Naive thymus-derived CD4-positive, alpha-beta T cell (primary cell): ENCODE results near the gene HLA-DQA2. TPM values are rescaled to one million over a fixed set of nuclear protein-coding genes. Genes with fewer than 3 reads are reported as not detected.
A peak's percentile ranks its signal among the peaks of the same experiment; 100 is the strongest.

Experiments
- ATAC-seq: fragments of 150-1000 bp; cut with Tn5 transposase; 2 replicates; pipeline ENCODE4 v1.10.0; 2021; ENCODE audit warnings: mild to moderate bottlenecking, moderate library complexity
- CTCF ChIA-PET: fragments of 350-600 bp; sonication (Branson Sonifier 250); formaldehyde crosslinking; loops from one replicate; lab custom pipeline; 2021; ENCODE audit warnings: antibody characterized with exemption; lab: Charles Lee
- POLR2A ChIA-PET: fragments of 350-600 bp; sonication (Branson Sonifier 250); formaldehyde crosslinking; loops from one replicate; lab custom pipeline; 2021; ENCODE audit warnings: antibody characterized with exemption, inconsistent platforms; lab: Charles Lee
- DNase-seq, 9 donors: peaks; one replicate each; pipeline versions ENCODE4 v3.0.0 to v3.0.0-alpha.2; 2020 to 2022; ENCODE audit warnings: mixed read lengths in 1 of 9
- H3K27ac ChIP-seq: one replicate; pipeline ENCODE4 v1.7.0; 2013; ENCODE audit warnings: mild to moderate bottlenecking, low read depth, low read length, moderate library complexity
- H3K27me3 ChIP-seq, 2 donors: one replicate each; pipeline ENCODE4 v1.7.0; 2013; ENCODE audit warnings: low read length in 2 of 2, mild to moderate bottlenecking in 2 of 2, moderate library complexity in 2 of 2; ENCODE audit not compliant: control insufficient read depth in 2 of 2, insufficient read depth in 2 of 2
- H3K36me3 ChIP-seq, 3 experiments: 1 replicate in 2 of 3; 2 replicates in 1 of 3; pipeline ENCODE4 v1.7.0; 2013; ENCODE audit warnings: low read length in 3 of 3, mild to moderate bottlenecking in 3 of 3, moderate library complexity in 1 of 3; ENCODE audit not compliant: insufficient read depth in 3 of 3, control insufficient read depth in 2 of 3
- H3K4me1 ChIP-seq, 2 donors: one replicate each; pipeline ENCODE4 v1.7.0; 2013; ENCODE audit warnings: low read length in 2 of 2, mild to moderate bottlenecking in 2 of 2, moderate library complexity in 1 of 2; ENCODE audit not compliant: control insufficient read depth in 2 of 2, insufficient read depth in 2 of 2
- H3K4me3 ChIP-seq: 2 replicates; pipeline ENCODE4 v1.7.0; 2013; ENCODE audit warnings: mild to moderate bottlenecking, low read length
- H3K9me3 ChIP-seq, 3 experiments: 1 replicate in 2 of 3; 2 replicates in 1 of 3; pipeline ENCODE4 v1.7.0; 2013; ENCODE audit warnings: low read length in 3 of 3; ENCODE audit not compliant: control insufficient read depth in 2 of 3
- H3K27ac Mint-ChIP-seq, 9 donors: one replicate each; pipeline ENCODE4 v1.8.0; 2020 to 2022; ENCODE audit warnings: mixed read lengths in 9 of 9, mild to moderate bottlenecking in 8 of 9, moderate library complexity in 5 of 9, inconsistent platforms in 2 of 9
- H3K27me3 Mint-ChIP-seq, 5 donors: one replicate each; pipeline ENCODE4 v1.8.0; 2021 to 2022; ENCODE audit warnings: mixed read lengths in 5 of 5, mild to moderate bottlenecking in 1 of 5
- H3K36me3 Mint-ChIP-seq, 5 donors: one replicate each; pipeline ENCODE4 v1.8.0; 2020 to 2022; ENCODE audit warnings: mixed read lengths in 5 of 5, mild to moderate bottlenecking in 3 of 5, inconsistent platforms in 1 of 5
- H3K4me1 Mint-ChIP-seq, 7 donors: one replicate each; pipeline ENCODE4 v1.8.0; 2020 to 2022; ENCODE audit warnings: mixed read lengths in 7 of 7, mild to moderate bottlenecking in 3 of 7, inconsistent platforms in 1 of 7
- H3K4me3 Mint-ChIP-seq, 10 donors: one replicate each; pipeline ENCODE4 v1.8.0; 2020 to 2022; ENCODE audit warnings: mild to moderate bottlenecking in 10 of 10, mixed read lengths in 10 of 10, moderate library complexity in 6 of 10, inconsistent platforms in 2 of 10
- H3K9me3 Mint-ChIP-seq, 11 donors: one replicate each; pipeline ENCODE4 v1.8.0; 2020 to 2022; ENCODE audit warnings: mixed read lengths in 11 of 11, mild to moderate bottlenecking in 4 of 11, inconsistent platforms in 1 of 11, moderate library complexity in 1 of 11
- intact Hi-C, 2 donors: fragments of 100-400 bp; cut with micrococcal nuclease; formaldehyde crosslinking; loops; one replicate each; pipeline ENCODE4 v1.15.1; 2023
- microRNA-seq: library from miRNA; unstranded; fragments of <30 nt; microRNA quantifications from one replicate; pipeline ENCODE4 v1.2.0, GENCODE V29; 2022; ENCODE audit warnings: borderline microRNAs expressed
- polyA plus RNA-seq, 2 donors: library from polyadenylated mRNA; unstranded; fragments of 300-500 nt; fragmentation: Illumina TruSeq; gene quantifications; one replicate each; pipeline ENCODE4 v1.2.3, GENCODE V29; 2021
- total RNA-seq, 6 experiments: library from RNA in 5 of 6; stranded (reverse) in 5 of 6; gene quantifications; 1 replicate in 5 of 6; 2 replicates in 1 of 6; pipeline ENCODE4 v1.2.3 and lab custom pipeline; 2021 to 2026

Gene HLA-DQA2
- total and polyA plus RNA-seq, 7 experiments from 2014 or later: 3.9 to 13.3 TPM; not detected in 5

GRCh38 chr6:32790306-32790705, 49.1 kb downstream of the HLA-DQA2 start:
- ChIA-PET POLR2A (interaction anchor here (0.7 kb wide), 1 partner anchor 20 kb away, joined by 3 read pairs; no protein-coding TSS in a partner anchor), CTCF (no interaction called here)
- H3K4me3 ChIP-seq: no peak overlapping the region
- peaks cover 0 to 5% of the 10 kb centered on the region in 2 donors for H3K27me3 ChIP-seq
- DNase-seq (no peak), ATAC-seq (no peak)
- no peak overlapping the region for H3K27ac Mint-ChIP-seq
- no peak overlapping the region for H3K27ac ChIP-seq
- no peaks in the 10 kb centered on the region for H3K9me3 Mint-ChIP-seq
- no peak overlapping the region for H3K4me3 Mint-ChIP-seq
- H3K36me3 Mint-ChIP-seq: no peaks in the 10 kb centered on the region
- intact Hi-C loops: loop anchor here in 1 of 2 donors (10.0 kb wide), 1 partner anchor 546 kb away; no protein-coding TSS in a partner anchor
- no peaks in the 10 kb centered on the region for H3K9me3 ChIP-seq
- H3K27me3 Mint-ChIP-seq: peaks cover 13 to 85% (median 28%) of the 10 kb centered on the region in 5 donors
- no peaks in the 10 kb centered on the region for H3K36me3 ChIP-seq
- H3K4me1 ChIP-seq: peaks cover 0 to 12% of the 10 kb centered on the region in 2 donors
- peaks cover 15 to 19% (median 16%) of the 10 kb centered on the region in 7 donors for H3K4me1 Mint-ChIP-seq

GRCh38 chr6:32792901-32793435, 51.8 kb downstream of the HLA-DQA2 start:
- Histone ChIP-seq H3K4me3 (no peak overlapping the region), H3K36me3 (no peaks in the 10 kb centered on the region), H3K27me3 (peaks cover 0 to 5% of the 10 kb centered on the region in 2 donors), H3K27ac (no peak overlapping the region), H3K9me3 (no peaks in the 10 kb centered on the region), H3K4me1 (peaks cover 5 to 16% of the 10 kb centered on the region in 2 donors)
- Mint-ChIP-seq H3K27ac (no peak overlapping the region), H3K4me1 (peaks cover 15 to 35% (median 27%) of the 10 kb centered on the region in 7 donors), H3K27me3 (peaks cover 0 to 74% (median 16%) of the 10 kb centered on the region in 5 donors), H3K36me3 (no peaks in the 10 kb centered on the region), H3K4me3 (no peak overlapping the region), H3K9me3 (peaks cover 0 to 3% (median 0%) of the 10 kb centered on the region in 11 donors)
- no peak for DNase-seq
- POLR2A ChIA-PET: interaction anchor here (0.7 to 0.8 kb wide), 2 partner anchors 9 to 378 kb away, joined by 3 read pairs; no protein-coding TSS in a partner anchor
- CTCF ChIA-PET: interaction anchor here (0.7 to 3.3 kb wide), 5 partner anchors 45 to 547 kb away, joined by 3 to 23 read pairs (median 4); partner anchors contain the start of gene TAP2
- intact Hi-C loops: loop anchor here in 1 of 2 donors (10.0 kb wide), 1 partner anchor 548 kb away; no protein-coding TSS in a partner anchor
- no peak for ATAC-seq

GRCh38 chr6:32794510-32794909, 53.3 kb downstream of the HLA-DQA2 start:
- CTCF ChIA-PET: interaction anchor here (0.9 to 3.3 kb wide), 6 partner anchors 8 to 381 kb away, joined by 3 to 23 read pairs (median 6); no protein-coding TSS in a partner anchor
- Histone ChIP-seq H3K27me3 (peaks cover 0 to 5% of the 10 kb centered on the region in 2 donors), H3K27ac (no peak overlapping the region), H3K36me3 (no peaks in the 10 kb centered on the region), H3K4me3 (no peak overlapping the region), H3K9me3 (peaks cover 0 to 10% (median 0%) of the 10 kb centered on the region in 3 experiments), H3K4me1 (peaks cover 5 to 16% of the 10 kb centered on the region in 2 donors)
- Mint-ChIP-seq H3K4me1 (peaks cover 15 to 35% (median 27%) of the 10 kb centered on the region in 7 donors), H3K4me3 (peak overlapping the region in 2 of 10 donors; percentile 0 to 9), H3K9me3 (peaks cover 0 to 15% (median 4%) of the 10 kb centered on the region in 11 donors), H3K27me3 (peaks cover 0 to 77% (median 25%) of the 10 kb centered on the region in 5 donors), H3K27ac (no peak overlapping the region), H3K36me3 (peaks cover 0 to 10% (median 4%) of the 10 kb centered on the region in 5 donors)
- intact Hi-C loops: loop anchor here in 1 of 2 donors (10.0 kb wide), 1 partner anchor 550 kb away; no protein-coding TSS in a partner anchor
- DNase-seq: no peak
- ATAC-seq: peak; percentile 77
- POLR2A ChIA-PET: no interaction called here

Small RNA genes lying within 50 kb of the gene (microRNA-seq; reads per million reads assigned to microRNA genes)
- gene MIR3135B: not detected

Other genes starting within 250 kb of the HLA-DQA2 start
- 10 to 100 TPM in 2 of 5 experiments, 1 to 10 TPM in 2, under 1 TPM in 1; 0.68 to 37.4 (median 7.1) TPM for gene HLA-DRB5, start 211.1 kb upstream of the HLA-DQA2 start, total RNA-seq
- 1 to 10 TPM in 1 of 2 donors, under 1 TPM in 1; 0.20 to 2.0 TPM for gene HLA-DRB5, start 211.1 kb upstream of the HLA-DQA2 start, polyA plus RNA-seq
- gene HLA-DRB1, start 151.5 kb upstream of the HLA-DQA2 start, total RNA-seq: 100 to 1,000 TPM in 1 of 5 experiments, 10 to 100 TPM in 4; 16.4 to 229 (median 52.1) TPM
- gene HLA-DRB1, start 151.5 kb upstream of the HLA-DQA2 start, polyA plus RNA-seq: 10 to 100 TPM in 1 of 2 donors, 1 to 10 TPM in 1; 3.1 to 10.7 TPM
- gene HLA-DQA1, start 104.0 kb upstream of the HLA-DQA2 start, total RNA-seq: 10 to 100 TPM in 4 of 5 experiments, 1 to 10 TPM in 1; 8.5 to 43.4 (median 12.1) TPM
- under 1 TPM; 0.59 to 0.67 TPM for gene HLA-DQA1, start 104.0 kb upstream of the HLA-DQA2 start, polyA plus RNA-seq
- 10 to 100 TPM in 2 of 5 experiments, 1 to 10 TPM in 3; 5.3 to 38.9 (median 9.4) TPM for gene HLA-DQB1, start 74.7 kb upstream of the HLA-DQA2 start, total RNA-seq
- gene HLA-DQB1, start 74.7 kb upstream of the HLA-DQA2 start, polyA plus RNA-seq: 1 to 10 TPM; 1.2 to 1.4 TPM
- 10 to 100 TPM in 1 of 5 experiments, 1 to 10 TPM in 2, not detected in 2; 1.8 to 24.8 (median 3.5) TPM for gene HLA-DQB2, start 22.1 kb downstream of the HLA-DQA2 start, total RNA-seq
- under 1 TPM in 1 of 2 donors, not detected in 1; 0.95 TPM for gene HLA-DQB2, start 22.1 kb downstream of the HLA-DQA2 start, polyA plus RNA-seq
- gene HLA-DOB, start 75.6 kb downstream of the HLA-DQA2 start, total RNA-seq: 1 to 10 TPM; 1.7 to 7.7 (median 4.9) TPM
- under 1 TPM; 0.48 to 0.57 TPM for gene HLA-DOB, start 75.6 kb downstream of the HLA-DQA2 start, polyA plus RNA-seq
- gene TAP2, start 97.3 kb downstream of the HLA-DQA2 start, total RNA-seq: 100 to 1,000 TPM in 4 of 5 experiments, 10 to 100 TPM in 1; 84.3 to 243 (median 117) TPM
- 10 to 100 TPM; 26.4 to 36.4 TPM for gene TAP2, start 97.3 kb downstream of the HLA-DQA2 start, polyA plus RNA-seq
- 100 to 1,000 TPM; 111 to 419 (median 115) TPM for gene PSMB8, start 102.7 kb downstream of the HLA-DQA2 start, total RNA-seq
- gene PSMB8, start 102.7 kb downstream of the HLA-DQA2 start, polyA plus RNA-seq: 100 to 1,000 TPM; 322 to 378 TPM
- gene TAP1, start 112.3 kb downstream of the HLA-DQA2 start, total RNA-seq: 100 to 1,000 TPM in 3 of 5 experiments, 10 to 100 TPM in 2; 92.1 to 500 (median 103) TPM
- gene TAP1, start 112.3 kb downstream of the HLA-DQA2 start, polyA plus RNA-seq: 100 to 1,000 TPM; 162 to 274 TPM
- 100 to 1,000 TPM in 2 of 5 experiments, 10 to 100 TPM in 3; 70.3 to 452 (median 90.5) TPM for gene PSMB9, start 112.8 kb downstream of the HLA-DQA2 start, total RNA-seq
- 100 to 1,000 TPM; 385 to 389 TPM for gene PSMB9, start 112.8 kb downstream of the HLA-DQA2 start, polyA plus RNA-seq
- 10 to 100 TPM in 2 of 5 experiments, 1 to 10 TPM in 3; 7.8 to 82.5 (median 9.1) TPM for gene HLA-DMB, start 199.6 kb downstream of the HLA-DQA2 start, total RNA-seq
- gene HLA-DMB, start 199.6 kb downstream of the HLA-DQA2 start, polyA plus RNA-seq: 10 to 100 TPM in 1 of 2 donors, 1 to 10 TPM in 1; 8.2 to 11.9 TPM
- 100 to 1,000 TPM in 1 of 5 experiments, 10 to 100 TPM in 4; 12.5 to 120 (median 29.6) TPM for gene HLA-DMA, start 211.7 kb downstream of the HLA-DQA2 start, total RNA-seq
- gene HLA-DMA, start 211.7 kb downstream of the HLA-DQA2 start, polyA plus RNA-seq: 10 to 100 TPM; 19.3 to 25.6 TPM
- gene BRD2, start 227.2 kb downstream of the HLA-DQA2 start, total RNA-seq: 100 to 1,000 TPM; 275 to 391 (median 360) TPM
- gene BRD2, start 227.2 kb downstream of the HLA-DQA2 start, polyA plus RNA-seq: 10 to 100 TPM; 33.4 to 82.6 TPM